Activated T-cell treated with anti-CD3 and anti-CD28 coated beads, Interleukin-2, amount 50 U/mL, for 1 hour (primary cell): ENCODE data around the gene TBC1D14.

ENCODE experiments used
- DNase-seq: peaks from one replicate; pipeline ENCODE4 v3.0.0-alpha.2; 2020

Gene TBC1D14

GRCh38 chr4:7025040-7025602, 115.5 kb downstream of the TBC1D14 start:
- no peak for DNase-seq

GRCh38 chr4:7026107-7026506, 116.5 kb downstream of the TBC1D14 start:
- no peak for DNase-seq

GRCh38 chr4:7027284-7027683, 117.7 kb downstream of the TBC1D14 start:
- no peak for DNase-seq

- no peak for DNase-seq
These were observed 118.3 kb downstream of the TBC1D14 start for GRCh38 chr4:7027913-7028312.

- DNase-seq, result no peak
These were observed 119.6 kb downstream of the TBC1D14 start for GRCh38 chr4:7029212-7029611.

- DNase-seq, result no peak
These were observed 120.3 kb downstream of the TBC1D14 start for GRCh38 chr4:7029921-7030320.

- DNase-seq, result no peak
These were observed 121.2 kb downstream of the TBC1D14 start for GRCh38 chr4:7030856-7031255.

- DNase-seq, result no peak
These were observed 122.2 kb downstream of the TBC1D14 start for GRCh38 chr4:7031558-7032449.

GRCh38 chr4:7032596-7032995, 123.0 kb downstream of the TBC1D14 start:
- no peak for DNase-seq

- no peak for DNase-seq
These were observed 124.8 kb downstream of the TBC1D14 start for GRCh38 chr4:7034262-7035081.

- DNase-seq, result no peak
These were observed 127.8 kb downstream of the TBC1D14 start for GRCh38 chr4:7037425-7037824.

GRCh38 chr4:7040765-7041164, 131.1 kb downstream of the TBC1D14 start:
- DNase-seq, result no peak

- no peak for DNase-seq
These were observed 131.6 kb downstream of the TBC1D14 start for GRCh38 chr4:7041246-7041645.

- peak; percentile 26 for DNase-seq
These were observed 132.3 kb downstream of the TBC1D14 start for GRCh38 chr4:7041801-7042502.

GRCh38 chr4:7042503-7043283, 133.1 kb downstream of the TBC1D14 start:
- DNase-seq, result peak; percentile 94

GRCh38 chr4:7043284-7044136, 133.9 kb downstream of the TBC1D14 start, which contains the start of gene TADA2B:
Gene TADA2B, plus strand, starts transcription at chr4:7043372. Its CDS starts 208 bp downstream, at chr4:7043580.
- DNase-seq, result peak; percentile 74

GRCh38 chr4:7044137-7044930, 134.7 kb downstream of the TBC1D14 start:
- no peak for DNase-seq

GRCh38 chr4:7045553-7045952, 135.9 kb downstream of the TBC1D14 start:
- DNase-seq, result no peak

- no peak for DNase-seq
These were observed 136.6 kb downstream of the TBC1D14 start for GRCh38 chr4:7045961-7046921.
